ENCODE data around the gene CCNJL. TPM values are rescaled to one million over a fixed set of nuclear protein-coding genes. Genes with fewer than 3 reads are reported as not detected.

CCNJL gene
- total and polyA plus RNA-seq, 2 donors (not counting 1 experiment from before 2014, with no cell fraction given): 0.03 to 0.67 TPM

GRCh38 chr5:160245506-160246086 is 66.8 kb downstream of the CCNJL start:
- 96% methylated on average over 9 of the region's 9 CpGs for WGBS (ENCODE audit: insufficient coverage)
- H3K27ac Mint-ChIP-seq: no peak overlapping the region
- TF ChIP-seq CTCF (IDR thresholded peaks at IDR 0.05) (no peak), EZH2 (IDR thresholded peaks at IDR 0.05; ENCODE audit: borderline replicate concordance, insufficient read depth, low read depth, low read length, poor library complexity, severe bottlenecking) (no peak)
- Histone ChIP-seq H3K79me2 (ENCODE audit: control insufficient read depth, insufficient read depth, low read length) (no peaks in the 10 kb centered on the region), H3K4me2 (replicated peaks; ENCODE audit: low read depth, low read length, poor library complexity, severe bottlenecking) (no peak overlapping the region), H3K4me1 (ENCODE audit: control insufficient read depth in 2 of 2, insufficient read depth in 2 of 2, low read length in 2 of 2) (no peaks in the 10 kb centered on the region), H3K4me3 (ENCODE audit: control extremely low read depth in 1 of 5, extremely low read depth in 1 of 5, insufficient read depth in 1 of 5, low read depth in 2 of 5, low read length in 4 of 5) (no peak overlapping the region), H3K36me3 (replicated peaks in 1 of 2; ENCODE audit: control extremely low read depth in 1 of 2, control insufficient read depth in 1 of 2, extremely low read depth in 1 of 2, insufficient read depth in 2 of 2, low read length in 1 of 2) (no peaks in the 10 kb centered on the region), H3K9ac (ENCODE audit: low read length) (no peak overlapping the region), H3K27me3 (replicated peaks in 1 of 4; ENCODE audit: control extremely low read depth in 1 of 4, control insufficient read depth in 3 of 4, insufficient read depth in 4 of 4, low read length in 3 of 4) (no peaks in the 10 kb centered on the region), H4K20me1 (ENCODE audit: control insufficient read depth, insufficient read depth, low read length, poor library complexity, severe bottlenecking) (no peaks in the 10 kb centered on the region), H2AFZ (ENCODE audit: insufficient read depth, low read depth, low read length, poor library complexity, severe bottlenecking) (no peak overlapping the region), H3K9me3 (ENCODE audit: control extremely low read depth in 1 of 3, control insufficient read depth in 2 of 3, insufficient read depth in 1 of 3, low read length in 2 of 3) (no peaks in the 10 kb centered on the region), H3K27ac (ENCODE audit: low read length in 2 of 2) (no peak overlapping the region)
- intact Hi-C loops (cut with micrococcal nuclease): no loop called here
- peaks cover 5% of the 10 kb centered on the region for H3K27me3 Mint-ChIP-seq
- no peaks in the 10 kb centered on the region for H3K9me3 Mint-ChIP-seq (ENCODE audit: insufficient read depth)
- ATAC-seq (ENCODE audit: low read depth) (no peak), DNase-seq (no peak)
- no peak overlapping the region for H3K4me3 Mint-ChIP-seq
- CTCF ChIA-PET: no interaction called here
- POLR2A ChIA-PET: no interaction called here
- no peaks in the 10 kb centered on the region for H3K4me1 Mint-ChIP-seq

DNA sequence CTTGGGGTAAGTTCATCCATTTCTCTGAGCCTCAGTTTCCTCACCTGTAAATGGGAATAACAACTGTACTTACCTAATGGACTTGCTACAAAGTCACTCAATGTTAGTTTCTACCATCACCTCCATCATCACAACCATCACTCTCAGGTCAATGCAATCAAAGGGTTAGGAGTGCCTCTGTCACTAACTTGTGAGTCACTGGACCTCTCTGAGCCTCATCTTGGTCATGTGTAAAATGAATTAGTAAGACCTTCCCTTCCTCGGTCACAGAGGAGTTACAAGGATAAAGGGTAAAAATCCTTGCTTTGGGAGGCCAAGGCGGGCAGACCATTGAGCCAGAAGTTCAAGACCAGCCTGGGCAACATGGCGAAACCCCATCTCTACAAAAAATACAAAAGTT is 70.2 kb downstream of the CCNJL start:
- no peak for TF ChIP-seq CTCF (IDR thresholded peaks at IDR 0.05)
- no peak for TF ChIP-seq EZH2 (IDR thresholded peaks at IDR 0.05; ENCODE audit: borderline replicate concordance, insufficient read depth, low read depth, low read length, poor library complexity, severe bottlenecking)
- Histone ChIP-seq H3K36me3 (replicated peaks in 1 of 2; ENCODE audit: control extremely low read depth in 1 of 2, control insufficient read depth in 1 of 2, extremely low read depth in 1 of 2, insufficient read depth in 2 of 2, low read length in 1 of 2) (no peaks in the 10 kb centered on the region), H3K27ac (ENCODE audit: low read length in 2 of 2) (no peak overlapping the region), H3K9me3 (ENCODE audit: control extremely low read depth in 1 of 3, control insufficient read depth in 2 of 3, insufficient read depth in 1 of 3, low read length in 2 of 3) (no peaks in the 10 kb centered on the region), H2AFZ (ENCODE audit: insufficient read depth, low read depth, low read length, poor library complexity, severe bottlenecking) (no peak overlapping the region), H3K27me3 (replicated peaks in 1 of 4; ENCODE audit: control extremely low read depth in 1 of 4, control insufficient read depth in 3 of 4, insufficient read depth in 4 of 4, low read length in 3 of 4) (peaks cover 0 to 3% (median 0%) of the 10 kb centered on the region in 4 experiments), H4K20me1 (ENCODE audit: control insufficient read depth, insufficient read depth, low read length, poor library complexity, severe bottlenecking) (no peaks in the 10 kb centered on the region), H3K9ac (ENCODE audit: low read length) (no peak overlapping the region), H3K4me1 (ENCODE audit: control insufficient read depth in 2 of 2, insufficient read depth in 2 of 2, low read length in 2 of 2) (no peaks in the 10 kb centered on the region), H3K79me2 (ENCODE audit: control insufficient read depth, insufficient read depth, low read length) (no peaks in the 10 kb centered on the region), H3K4me2 (replicated peaks; ENCODE audit: low read depth, low read length, poor library complexity, severe bottlenecking) (no peak overlapping the region), H3K4me3 (ENCODE audit: control extremely low read depth in 1 of 5, extremely low read depth in 1 of 5, insufficient read depth in 1 of 5, low read depth in 2 of 5, low read length in 4 of 5) (no peak overlapping the region)
- Mint-ChIP-seq H3K4me3 (no peak overlapping the region), H3K27ac (no peak overlapping the region), H3K9me3 (ENCODE audit: insufficient read depth) (no peaks in the 10 kb centered on the region), H3K27me3 (peaks cover 12% of the 10 kb centered on the region), H3K4me1 (no peaks in the 10 kb centered on the region)
- ChIA-PET POLR2A (no interaction called here), CTCF (interaction anchor here (0.6 kb wide), 1 partner anchor 12 kb away, joined by 3 read pairs; no protein-coding TSS in a partner anchor)
- intact Hi-C loops (cut with micrococcal nuclease): no loop called here
- ATAC-seq (ENCODE audit: low read depth) (no peak), DNase-seq (no peak)
- WGBS (ENCODE audit: insufficient coverage): no CpG with 5 or more reads among the region's 3 CpGs

Measured in B cell (primary cell).